ENCODE measurements around the gene TAF7L. TPM values are rescaled to one million over a fixed set of nuclear protein-coding genes. Genes with fewer than 3 reads are reported as not detected.

TAF7L gene
- not detected in 2 replicates for total RNA-seq

DNA sequence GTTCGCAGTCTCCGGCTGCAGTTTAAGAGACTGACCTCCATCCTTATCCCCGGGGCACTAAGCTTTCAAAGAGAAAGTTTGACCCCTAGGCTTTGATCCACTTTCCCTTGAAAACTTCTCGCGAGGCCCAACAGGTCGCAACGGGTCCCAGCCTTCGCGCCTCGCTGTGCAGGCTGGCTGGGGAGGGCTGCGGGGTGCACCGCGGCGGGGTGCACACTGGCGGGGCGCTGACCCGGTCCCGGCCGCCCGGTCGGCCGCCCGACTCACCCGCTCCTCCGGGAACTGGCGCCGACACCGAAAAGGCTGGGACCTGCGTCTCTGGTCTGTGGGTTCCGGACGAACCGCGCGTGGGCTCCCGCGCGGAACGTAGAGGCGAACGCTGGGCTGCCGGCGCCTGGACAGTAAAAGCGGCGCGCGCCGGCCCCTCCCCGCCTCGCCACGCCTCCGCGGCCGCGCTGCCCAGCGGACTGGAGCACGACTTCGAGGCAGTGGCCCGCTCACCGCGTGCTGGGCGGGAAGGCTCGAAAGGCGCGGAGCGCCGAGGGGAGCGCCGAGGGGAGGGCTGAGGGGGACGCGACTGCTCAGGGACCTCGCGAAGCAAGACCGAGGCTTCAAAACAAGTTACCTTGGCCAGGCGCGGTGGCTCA lies at the start of gene TAF7L:
TAF7L (minus strand) TSS at position 378 of the 647 bp plus-strand sequence. CDS start 3,791 bp downstream, outside the sequence.

DNA sequence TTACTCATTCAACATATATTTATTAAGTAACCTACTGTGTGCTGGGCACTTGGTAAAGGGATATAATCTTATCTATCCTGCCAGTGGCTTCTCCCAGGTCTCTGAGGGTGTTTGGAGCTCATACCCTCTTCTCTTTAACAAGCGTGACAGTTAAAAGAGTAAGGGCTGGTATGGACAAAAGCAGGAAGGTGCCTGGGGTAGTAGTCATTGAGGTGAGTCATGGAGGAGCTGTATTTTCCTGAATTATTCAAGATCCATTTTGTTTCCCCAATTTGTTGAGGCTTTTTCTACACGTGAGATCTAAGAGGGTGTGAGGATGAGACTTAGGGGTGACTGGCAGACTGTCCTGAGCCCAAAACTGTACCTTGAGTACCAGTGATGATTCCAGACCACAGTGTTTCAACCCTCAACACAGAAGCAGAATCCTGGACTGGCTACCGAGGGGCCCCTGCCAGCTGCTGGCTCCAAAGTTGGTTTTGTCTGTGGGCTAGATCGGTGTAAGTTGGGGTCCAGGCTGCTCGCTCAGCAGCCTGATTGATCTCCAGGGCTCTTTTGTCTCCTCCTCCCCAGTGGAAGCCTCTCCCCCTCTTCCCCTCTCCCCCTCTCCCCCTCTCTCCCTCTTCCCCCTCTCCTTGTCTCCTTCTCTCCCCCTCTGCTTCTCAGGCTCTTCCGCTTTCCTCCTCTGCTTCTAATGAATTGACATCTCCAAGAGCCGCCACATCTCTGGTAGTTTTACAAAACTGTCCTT lies 71.8 kb downstream of the TAF7L start, which contains the start of gene DRP2:
DRP2 (plus strand) TSS at position 671 of the 748 bp plus-strand sequence. CDS start 11,862 bp downstream, outside the sequence.

Other genes with a start within 250 kb of the TAF7L start
- 3.3 and 6.2 TPM in 2 replicates for gene TRMT2B, start 239.2 kb downstream of the TAF7L start, total RNA-seq
- gene TMEM35A, start 212.5 kb downstream of the TAF7L start, total RNA-seq: 0.47 and 4.4 TPM in 2 replicates
- 1.9 and 2.2 TPM in 2 replicates for gene CENPI, start 193.1 kb downstream of the TAF7L start, total RNA-seq
- gene DRP2, start 71.5 kb downstream of the TAF7L start, total RNA-seq: 0.35 and 0.94 TPM in 2 replicates
- gene TIMM8A, start 57.4 kb upstream of the TAF7L start, total RNA-seq: 2.6 and 4.3 TPM in 2 replicates
- gene BTK, start 94.9 kb upstream of the TAF7L start, total RNA-seq: 0.17 TPM in 1 of 2 replicates, not detected in the other
- 335 and 700 TPM in 2 replicates for gene RPL36A, start 99.7 kb upstream of the TAF7L start, total RNA-seq
- gene GLA, start 116.6 kb upstream of the TAF7L start, total RNA-seq: 10.9 and 18.1 TPM in 2 replicates
- 39.7 and 45.3 TPM in 2 replicates for gene HNRNPH2, start 116.9 kb upstream of the TAF7L start, total RNA-seq
- 0.70 and 1.4 TPM in 2 replicates for gene ARMCX4, start 194.1 kb upstream of the TAF7L start, total RNA-seq